K562 (cell line): ENCODE data around the gene NDRG4. TPM values are rescaled to one million over a fixed set of nuclear protein-coding genes. Genes with fewer than 3 reads are reported as not detected.
A peak's percentile ranks its signal among the peaks of the same experiment; 100 is the strongest.

Source experiments
- ATAC-seq: fragments of 200-7000 bp; cut with Tn5 transposase; 3 replicates; pipeline ENCODE4 v1.9.1; 2020; ENCODE audit warnings: moderate library complexity
- BruUV-seq: library from RNA; stranded (reverse); fragments of 400-500 nt; replicated peaks from 2 replicates; lab custom pipeline; 2021; lab: Mats Ljungman, UMichigan
- CTCF ChIA-PET: fragments of 300-600 bp; formaldehyde crosslinking; extraction: SDS; loops from one replicate; lab custom pipeline; 2021; ENCODE audit warnings: low intra/inter-chr PET ratio; lab: Yijun Ruan, JAX
- POLR2A ChIA-PET: fragments of 300-600, 350-650 bp; sonication (Branson Sonifier 250); formaldehyde crosslinking; extraction: SDS; loops from one replicate; lab custom pipeline; 2021; ENCODE audit warnings: antibody characterized with exemption, inconsistent platforms; lab: Yijun Ruan, JAX
- DNase-seq, 4 experiments: peaks; one replicate each; pipeline versions ENCODE4 v3.0.0 to v3.0.0-alpha.2; 2011 to 2018; ENCODE audit warnings: low spot score in 3 of 4, mixed read lengths in 3 of 4; ENCODE audit errors: extremely low read depth in 1 of 4
- FAIRE-seq: peaks from 2 replicates; lab custom pipeline; 2011; peaks lifted over from hg19 to GRCh38; lab: Jason Lieb, UNC
- H2AFZ ChIP-seq: 2 replicates; pipeline ENCODE4 v1.6.0; 2011; ENCODE audit warnings: low read depth, low read length, control low read depth, inconsistent platforms
- H3K27ac ChIP-seq: fragments of 200-600 bp; 3 replicates; pipeline ENCODE4 v1.8.0; 2011; ENCODE audit warnings: low read depth, mild to moderate bottlenecking, control low read depth, inconsistent platforms, low read length, moderate library complexity, mixed read lengths; ENCODE audit errors: extremely low read depth
- H3K27me3 ChIP-seq, 2 experiments: fragments of 300-600 bp in 1 of 2; 2 replicates in 1 of 2; 3 replicates in 1 of 2; pipeline versions ENCODE4 v1.6.0 to v1.8.0; 2011; ENCODE audit warnings: inconsistent platforms in 2 of 2, low read length in 2 of 2, mild to moderate bottlenecking in 1 of 2, mixed read lengths in 1 of 2, moderate library complexity in 1 of 2; ENCODE audit not compliant: control insufficient read depth in 2 of 2, insufficient read depth in 2 of 2
- H3K36me3 ChIP-seq: fragments of 300-600 bp; 3 replicates; pipeline ENCODE4 v1.8.0; 2011; ENCODE audit warnings: mild to moderate bottlenecking, low read length, inconsistent platforms; ENCODE audit not compliant: control insufficient read depth, insufficient read depth
- H3K4me1 ChIP-seq, 2 experiments: fragments of 200-600 bp in 1 of 2; replicated peaks in 1 of 2; 2 replicates in 1 of 2; 3 replicates in 1 of 2; pipeline versions ENCODE4 v1.5.1 to v1.8.0; 2011; ENCODE audit warnings: inconsistent platforms in 2 of 2, low read length in 2 of 2, mild to moderate bottlenecking in 1 of 2, mixed read lengths in 1 of 2, moderate library complexity in 1 of 2; ENCODE audit not compliant: control insufficient read depth in 2 of 2, insufficient read depth in 2 of 2
- H3K4me2 ChIP-seq: 2 replicates; pipeline ENCODE4 v1.6.1; 2011; ENCODE audit warnings: low read length, control low read depth, inconsistent platforms, mixed read lengths; ENCODE audit not compliant: insufficient read depth
- H3K4me3 ChIP-seq: fragments of 200-600 bp; sonication (generic), shearing (Covaris generic); 2 replicates; pipeline ENCODE4 v1.5.1; 2016; ENCODE audit warnings: control low read depth, inconsistent platforms
- H3K79me2 ChIP-seq: fragments of 200-600 bp; 3 replicates; pipeline ENCODE4 v1.8.0; 2011; ENCODE audit warnings: low read length, inconsistent platforms; ENCODE audit not compliant: control insufficient read depth, insufficient read depth
- H3K9ac ChIP-seq, 2 experiments: 2 replicates each; pipeline versions ENCODE4 v1.6.0 to v1.6.1; 2011; ENCODE audit warnings: low read depth in 2 of 2, low read length in 2 of 2, control low read depth in 1 of 2, inconsistent platforms in 1 of 2, mild to moderate bottlenecking in 1 of 2, mixed read lengths in 1 of 2; ENCODE audit not compliant: insufficient read depth in 1 of 2
- H3K9me1 ChIP-seq: one replicate; pipeline ENCODE4 v1.6.0; 2011; ENCODE audit warnings: inconsistent platforms, mild to moderate bottlenecking, low read length, moderate library complexity; ENCODE audit not compliant: control insufficient read depth, insufficient read depth
- H3K9me3 ChIP-seq: replicated peaks from 2 replicates; pipeline ENCODE4 v1.5.1; 2011; ENCODE audit warnings: low read depth, low read length, inconsistent platforms; ENCODE audit not compliant: control insufficient read depth, insufficient read depth
- H4K20me1 ChIP-seq: replicated peaks from 2 replicates; pipeline ENCODE4 v1.6.1; 2011; ENCODE audit warnings: low read length, inconsistent platforms, mixed read lengths; ENCODE audit not compliant: control insufficient read depth, insufficient read depth
- EWSR1 ChIP-seq: fragments of 450-650 bp; IDR thresholded peaks from 2 replicates; pipeline ENCODE4 v1.6.1; 2018; ENCODE audit warnings: borderline replicate concordance, mild to moderate bottlenecking, low read depth, moderate library complexity; ENCODE audit not compliant: partially characterized antibody
- FUS ChIP-seq: fragments of 200-400 bp; formaldehyde crosslinking; optimal IDR thresholded peaks from 2 replicates; pipeline ENCODE3; 2017; ENCODE audit warnings: low read depth, low read length
- HINFP ChIP-seq: fragments of 450-650 bp; conservative IDR thresholded peaks from 2 replicates; pipeline ENCODE4 v1.6.1; 2016; ENCODE audit warnings: missing genetic modification characterization, low read depth, mild to moderate bottlenecking, control low read depth, missing compliant biosample characterization
- MEIS2 ChIP-seq: fragments of 450-650 bp; IDR thresholded peaks from 2 replicates; pipeline ENCODE4 v1.6.1; 2014; ENCODE audit warnings: mild to moderate bottlenecking; ENCODE audit not compliant: partially characterized antibody
- NRF1 ChIP-seq, 2 experiments: fragments of 450-650 bp; IDR thresholded peaks in 1 of 2; conservative IDR thresholded peaks in 1 of 2; 2 replicates each; pipeline ENCODE4 v1.6.1; 2014; ENCODE audit warnings: mild to moderate bottlenecking in 2 of 2
- PTTG1 ChIP-seq: fragments of 450-650 bp; IDR thresholded peaks from 2 replicates; pipeline ENCODE4 v1.6.1; 2016; ENCODE audit warnings: low read depth, mild to moderate bottlenecking, missing genetic modification characterization, missing compliant biosample characterization
- RBM15 ChIP-seq: fragments of 200-400 bp; formaldehyde crosslinking; IDR thresholded peaks from 2 replicates; pipeline ENCODE4 v1.6.1; 2018; ENCODE audit warnings: mild to moderate bottlenecking, low read length, moderate library complexity; ENCODE audit not compliant: insufficient read depth
- SETDB1 ChIP-seq: IDR thresholded peaks from one replicate; pipeline ENCODE4 v1.6.1; 2012; ENCODE audit warnings: low read length, control low read depth, inconsistent platforms
- TRIM25 ChIP-seq: fragments of 450-650 bp; IDR thresholded peaks from 2 replicates; pipeline ENCODE4 v1.7.0; 2016; ENCODE audit warnings: borderline replicate concordance
- ZNF217 ChIP-seq: sonication (generic); formaldehyde crosslinking; IDR thresholded peaks from 2 replicates; pipeline ENCODE4 v1.8.0; 2022; ENCODE audit warnings: mild to moderate bottlenecking, missing genetic modification reagents
- WGBS: fragments of 100-300 bp; shearing (Covaris generic); methylation state at CpG from one replicate; pipeline ENCODE4 v1.1.6; 2016; ENCODE audit warnings: low coverage, mixed read lengths; ENCODE audit not compliant: insufficient coverage; ENCODE audit errors: missing lambda C conversion rate; 5-methylcytosine and 5-hydroxymethylcytosine counted together
- in situ Hi-C: fragments of 300-500 bp; cut with MboI; formaldehyde crosslinking; loops from 4 replicates; pipeline ENCODE4 v1.15.0; 2018; ENCODE audit warnings: inconsistent platforms, mixed read lengths
- intact Hi-C: fragments of 100-400 bp; cut with micrococcal nuclease; formaldehyde crosslinking; loops from 2 replicates; pipeline ENCODE4 v1.14.2; 2022
- polyA plus RNA-seq, 8 experiments: library from polyadenylated mRNA; depleted of rRNA in 4 of 8; stranded (reverse) in 5 of 8; unstranded in 3 of 8; fragments of >200 nt; fragmentation: Nextera tagmentation in 2 of 8; fragmentation: Illumina TruSeq in 1 of 8; extraction: Ambion mirVana in 2 of 8; extraction: Trizol in 1 of 8; gene quantifications; 2 replicates each; pipeline versions ENCODE4 v1.2.1 to v1.2.3, GENCODE V29; 2011 to 2014; ENCODE audit warnings: inconsistent platforms in 1 of 8, missing spikeins in 1 of 8
- total RNA-seq, 7 experiments: library from RNA; depleted of rRNA in 6 of 7; stranded (reverse); fragments of >200 nt in 6 of 7; fragmentation: Illumina TruSeq in 2 of 7; extraction: Trizol in 2 of 7; gene quantifications; 2 replicates each; pipeline versions ENCODE4 v1.2.1 to v1.2.3, GENCODE V29; 2011 to 2021; ENCODE audit warnings: low replicate concordance in 1 of 7
- TF ChIP-seq, protein P1 (sequence below), 2 experiments: fragments of 450-650 bp in 1 of 2; sonication (generic) in 1 of 2; formaldehyde crosslinking in 1 of 2; IDR thresholded peaks in 1 of 2; conservative IDR thresholded peaks in 1 of 2; 2 replicates each; pipeline versions ENCODE4 v1.6.1 to v1.8.1; 2016 to 2023; ENCODE audit warnings: mild to moderate bottlenecking in 2 of 2, moderate library complexity in 2 of 2, inconsistent platforms in 1 of 2, missing genetic modification reagents in 1 of 2
- TF ChIP-seq, protein P2 (sequence below): sonication (generic); formaldehyde crosslinking; IDR thresholded peaks from 2 replicates; pipeline ENCODE4 v1.8.0; 2022; ENCODE audit warnings: mild to moderate bottlenecking, missing genetic modification reagents
- TF ChIP-seq, protein P3 (sequence below): fragments of 450-650 bp; IDR thresholded peaks from 2 replicates; pipeline ENCODE4 v1.6.1; 2016; ENCODE audit warnings: mild to moderate bottlenecking

Gene NDRG4
- total and polyA plus RNA-seq, 9 of the 15 experiments (the other 6 are each of a cell fraction or from before 2014, with no cell fraction given): 0.06 to 0.95 (median 0.28) TPM

DNA sequence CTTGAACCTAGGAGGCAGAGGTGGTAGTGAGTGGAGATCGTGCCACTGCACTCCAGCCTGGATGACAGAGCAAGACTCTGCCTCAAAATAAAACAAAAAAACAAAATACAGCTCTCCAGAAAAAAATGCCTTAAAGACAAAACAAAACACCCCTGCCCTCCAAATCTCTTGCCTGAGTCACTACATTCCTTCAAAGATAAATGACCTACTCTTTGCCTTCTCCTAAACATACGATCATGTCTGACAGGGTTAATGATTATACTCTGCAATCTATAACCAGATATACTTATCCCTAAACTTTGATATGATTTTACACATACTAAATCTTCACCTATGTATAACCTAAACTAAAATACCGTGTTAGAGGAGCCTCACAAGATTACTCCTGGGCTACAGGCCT is 13.9 kb downstream of the NDRG4 start:
- Histone ChIP-seq H3K27me3 (no peaks in the 10 kb centered on the region), H3K27ac (peak overlapping the region; percentile 92; the same call in 2 of the 3 replicates), H3K79me2 (peaks cover 30% of the 10 kb centered on the region), H2AFZ (0 out of 2 replicates have a peak overlapping the region, but pooled peaks have one; percentile 25), H4K20me1 (peaks cover 13% of the 10 kb centered on the region), H3K9me3 (no peaks in the 10 kb centered on the region), H3K36me3 (peaks cover 26% of the 10 kb centered on the region), H3K9me1 (no peaks in the 10 kb centered on the region), H3K4me1 (peaks cover 4 to 44% of the 10 kb centered on the region in 2 experiments; a peak in 4 of 5 replicates), H3K4me2 (peak overlapping the region; percentile 95), H3K9ac (peak overlapping the region in 1 of 2 experiments; percentile 83; a peak in 3 of 4 replicates), H3K4me3 (peak overlapping the region; percentile 88; the same call in 1 of the 2 replicates)
- CTCF ChIA-PET: no interaction called here
- BruUV-seq: no TSS peak
- POLR2A ChIA-PET: interaction anchor here (1.3 kb wide), 1 partner anchor 122 kb away, joined by 3 read pairs; the partner anchor contains the start of gene GINS3
- FAIRE-seq (no peak), DNase-seq (no peak), ATAC-seq (no peak)
- in situ Hi-C loops (no loop called here), intact Hi-C loops (loop anchor here (2.0 kb wide), 1 partner anchor 121 kb away; no protein-coding TSS in a partner anchor)
- WGBS: 13% methylated on average over 2 of the region's 3 CpGs
- TF ChIP-seq, protein P1, sequence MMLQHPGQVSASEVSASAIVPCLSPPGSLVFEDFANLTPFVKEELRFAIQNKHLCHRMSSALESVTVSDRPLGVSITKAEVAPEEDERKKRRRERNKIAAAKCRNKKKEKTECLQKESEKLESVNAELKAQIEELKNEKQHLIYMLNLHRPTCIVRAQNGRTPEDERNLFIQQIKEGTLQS (IDR thresholded peaks at IDR 0.05): no peak
- TF ChIP-seq, protein P1 (CRISPR knock-in tag; conservative IDR thresholded peaks at IDR 0.05): no peak
- no peak for TF ChIP-seq PTTG1 (tag)
- TF ChIP-seq, protein P2, sequence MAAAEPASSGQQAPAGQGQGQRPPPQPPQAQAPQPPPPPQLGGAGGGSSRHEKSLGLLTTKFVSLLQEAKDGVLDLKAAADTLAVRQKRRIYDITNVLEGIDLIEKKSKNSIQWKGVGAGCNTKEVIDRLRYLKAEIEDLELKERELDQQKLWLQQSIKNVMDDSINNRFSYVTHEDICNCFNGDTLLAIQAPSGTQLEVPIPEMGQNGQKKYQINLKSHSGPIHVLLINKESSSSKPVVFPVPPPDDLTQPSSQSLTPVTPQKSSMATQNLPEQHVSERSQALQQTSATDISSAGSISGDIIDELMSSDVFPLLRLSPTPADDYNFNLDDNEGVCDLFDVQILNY (CRISPR knock-in tag): no peak
- no peak for TF ChIP-seq ZNF217 (CRISPR knock-in tag)
- TF ChIP-seq, protein P3, sequence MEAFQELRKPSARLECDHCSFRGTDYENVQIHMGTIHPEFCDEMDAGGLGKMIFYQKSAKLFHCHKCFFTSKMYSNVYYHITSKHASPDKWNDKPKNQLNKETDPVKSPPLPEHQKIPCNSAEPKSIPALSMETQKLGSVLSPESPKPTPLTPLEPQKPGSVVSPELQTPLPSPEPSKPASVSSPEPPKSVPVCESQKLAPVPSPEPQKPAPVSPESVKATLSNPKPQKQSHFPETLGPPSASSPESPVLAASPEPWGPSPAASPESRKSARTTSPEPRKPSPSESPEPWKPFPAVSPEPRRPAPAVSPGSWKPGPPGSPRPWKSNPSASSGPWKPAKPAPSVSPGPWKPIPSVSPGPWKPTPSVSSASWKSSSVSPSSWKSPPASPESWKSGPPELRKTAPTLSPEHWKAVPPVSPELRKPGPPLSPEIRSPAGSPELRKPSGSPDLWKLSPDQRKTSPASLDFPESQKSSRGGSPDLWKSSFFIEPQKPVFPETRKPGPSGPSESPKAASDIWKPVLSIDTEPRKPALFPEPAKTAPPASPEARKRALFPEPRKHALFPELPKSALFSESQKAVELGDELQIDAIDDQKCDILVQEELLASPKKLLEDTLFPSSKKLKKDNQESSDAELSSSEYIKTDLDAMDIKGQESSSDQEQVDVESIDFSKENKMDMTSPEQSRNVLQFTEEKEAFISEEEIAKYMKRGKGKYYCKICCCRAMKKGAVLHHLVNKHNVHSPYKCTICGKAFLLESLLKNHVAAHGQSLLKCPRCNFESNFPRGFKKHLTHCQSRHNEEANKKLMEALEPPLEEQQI: no peak
- TF ChIP-seq TRIM25: no peak
- TF ChIP-seq NRF1 (conservative IDR thresholded peaks at IDR 0.05 in 1 of 2, IDR thresholded peaks at IDR 0.05 in 1 of 2): no peak
- TF ChIP-seq FUS: no peak
- TF ChIP-seq HINFP (tag): no peak
- no peak for TF ChIP-seq EWSR1
- TF ChIP-seq MEIS2: no peak
- no peak for TF ChIP-seq RBM15
- TF ChIP-seq SETDB1: no peak
